RKO (cell line): Measurements from ENCODE around the gene PPM1H.
"Not testable (repeated sequence)": the region's sequence is repeated elsewhere in the genome, so short reads cannot be mapped to it uniquely, and the experiment has no call there.

Experiments
- DNase-seq: peaks from one replicate; pipeline ENCODE4 v3.0.0-alpha.2; 2016; ENCODE audit warnings: low spot score

PPM1H gene

GRCh38 chr12:62834971-62835547, 99.9 kb downstream of the PPM1H start:
- no peak for DNase-seq

GRCh38 chr12:62834406-62834805, 100.5 kb downstream of the PPM1H start:
- DNase-seq, result no peak

GRCh38 chr12:62833634-62834033, 101.3 kb downstream of the PPM1H start:
- no peak for DNase-seq

GRCh38 chr12:62832558-62832957, 102.4 kb downstream of the PPM1H start:
- no peak for DNase-seq

- DNase-seq, result no peak
Observed at GRCh38 chr12:62832027-62832426, 102.9 kb downstream of the PPM1H start.

GRCh38 chr12:62827855-62828254, 107.1 kb downstream of the PPM1H start:
- DNase-seq, result no peak

GRCh38 chr12:62827042-62827441, 107.9 kb downstream of the PPM1H start:
- no peak for DNase-seq

GRCh38 chr12:62817556-62818271, 117.2 kb downstream of the PPM1H start:
- no peak for DNase-seq

- no peak for DNase-seq
Observed at GRCh38 chr12:62814243-62814642, 120.7 kb downstream of the PPM1H start.

GRCh38 chr12:62813031-62813829, 121.7 kb downstream of the PPM1H start:
- DNase-seq, result no peak

GRCh38 chr12:62811481-62811880, 123.5 kb downstream of the PPM1H start:
- not testable (repeated sequence) for DNase-seq

- no peak for DNase-seq
Observed at GRCh38 chr12:62808166-62808879, 126.6 kb downstream of the PPM1H start.

- DNase-seq, result no peak
Observed at GRCh38 chr12:62806893-62807292, 128.1 kb downstream of the PPM1H start.

- no peak for DNase-seq
Observed at GRCh38 chr12:62806244-62806836, 128.6 kb downstream of the PPM1H start.

GRCh38 chr12:62805517-62805916, 129.4 kb downstream of the PPM1H start:
- no peak for DNase-seq

GRCh38 chr12:62803756-62804155, 131.2 kb downstream of the PPM1H start:
- DNase-seq, result no peak

GRCh38 chr12:62802984-62803383, 132.0 kb downstream of the PPM1H start:
- DNase-seq, result no peak

GRCh38 chr12:62802321-62802720, 132.6 kb downstream of the PPM1H start:
- DNase-seq, result no peak

- DNase-seq, result no peak
Observed at GRCh38 chr12:62801796-62802195, 133.2 kb downstream of the PPM1H start.

- no peak for DNase-seq
Observed at GRCh38 chr12:62800707-62801400, 134.1 kb downstream of the PPM1H start.

- DNase-seq, result no peak
Observed at GRCh38 chr12:62799766-62800406, 135.1 kb downstream of the PPM1H start.
